MM.1S (cell line): ENCODE data around the gene CEP350.

Experiments used
- DNase-seq: peaks from one replicate; pipeline ENCODE4 v3.0.0-alpha.2; 2015
- H2AFZ ChIP-seq: fragments of 300-600 bp; sonication (generic); 2 replicates; pipeline ENCODE4 v1.6.0; 2016; ENCODE audit warnings: antibody characterized with exemption, low read length
- H3F3A ChIP-seq: fragments of 300-600 bp; sonication (generic); 2 replicates; pipeline ENCODE4 v1.6.1; 2016; ENCODE audit warnings: mild to moderate bottlenecking, antibody characterized with exemption, low read length, moderate library complexity, mixed read lengths; ENCODE audit not compliant: insufficient read depth
- H3K27ac ChIP-seq: fragments of 300-600 bp; sonication (generic); 2 replicates; pipeline ENCODE4 v1.5.1; 2016; ENCODE audit warnings: mild to moderate bottlenecking, low read length
- H3K27me3 ChIP-seq: fragments of 300-600 bp; sonication (generic); replicated peaks from 2 replicates; pipeline ENCODE4 v1.6.0; 2016; ENCODE audit warnings: low read length; ENCODE audit not compliant: insufficient read depth
- H3K36me3 ChIP-seq: fragments of 300-600 bp; sonication (generic); replicated peaks from 2 replicates; pipeline ENCODE4 v1.6.1; 2016; ENCODE audit warnings: mild to moderate bottlenecking, low read length, mixed read lengths; ENCODE audit not compliant: insufficient read depth
- H3K4me1 ChIP-seq: fragments of 300-600 bp; sonication (generic); 2 replicates; pipeline ENCODE4 v1.6.1; 2016; ENCODE audit warnings: low read length, mixed read lengths
- H3K4me2 ChIP-seq: fragments of 300-600 bp; sonication (generic); 2 replicates; pipeline ENCODE4 v1.6.0; 2016; ENCODE audit warnings: low read depth, low read length
- H3K4me3 ChIP-seq: fragments of 300-600 bp; sonication (generic); 2 replicates; pipeline ENCODE4 v1.5.1; 2016; ENCODE audit warnings: low read length, mixed read lengths
- H3K79me2 ChIP-seq: fragments of 300-600 bp; sonication (generic); 2 replicates; pipeline ENCODE4 v1.6.1; 2016; ENCODE audit warnings: mixed run types, low read length, mixed read lengths
- H3K9ac ChIP-seq: fragments of 300-600 bp; sonication (generic); 2 replicates; pipeline ENCODE4 v1.6.1; 2016; ENCODE audit warnings: low read length, mixed read lengths
- H3K9me2 ChIP-seq: fragments of 300-600 bp; sonication (generic); replicated peaks from 2 replicates; pipeline ENCODE4 v1.6.1; 2016; ENCODE audit warnings: mild to moderate bottlenecking, low read length, mixed read lengths; ENCODE audit not compliant: insufficient read depth
- H3K9me3 ChIP-seq: fragments of 300-600 bp; sonication (generic); replicated peaks from 2 replicates; pipeline ENCODE4 v1.6.1; 2016; ENCODE audit warnings: mild to moderate bottlenecking, low read length, mixed read lengths; ENCODE audit not compliant: insufficient read depth
- H4K20me1 ChIP-seq: fragments of 300-600 bp; sonication (generic); 2 replicates; pipeline ENCODE4 v1.6.1; 2016; ENCODE audit warnings: mild to moderate bottlenecking, low read length, moderate library complexity, mixed read lengths; ENCODE audit not compliant: insufficient read depth
- EZH2 ChIP-seq: fragments of 300-600 bp; sonication (generic); optimal IDR thresholded peaks from 2 replicates; pipeline ENCODE3; 2017; ENCODE audit warnings: low read depth, mild to moderate bottlenecking, antibody characterized with exemption, low read length, mixed read lengths
- EZH2phosphoT487 ChIP-seq: fragments of 300-600 bp; sonication (generic); IDR thresholded peaks from 2 replicates; pipeline ENCODE4 v1.6.1; 2018; ENCODE audit warnings: antibody characterized with exemption, low read length
- TF ChIP-seq, protein P1 (sequence below): fragments of 300-600 bp; sonication (generic); IDR thresholded peaks from 2 replicates; pipeline ENCODE4 v1.5.1; 2016; ENCODE audit warnings: antibody characterized with exemption, low read length, mixed read lengths

The CEP350 gene

DNA sequence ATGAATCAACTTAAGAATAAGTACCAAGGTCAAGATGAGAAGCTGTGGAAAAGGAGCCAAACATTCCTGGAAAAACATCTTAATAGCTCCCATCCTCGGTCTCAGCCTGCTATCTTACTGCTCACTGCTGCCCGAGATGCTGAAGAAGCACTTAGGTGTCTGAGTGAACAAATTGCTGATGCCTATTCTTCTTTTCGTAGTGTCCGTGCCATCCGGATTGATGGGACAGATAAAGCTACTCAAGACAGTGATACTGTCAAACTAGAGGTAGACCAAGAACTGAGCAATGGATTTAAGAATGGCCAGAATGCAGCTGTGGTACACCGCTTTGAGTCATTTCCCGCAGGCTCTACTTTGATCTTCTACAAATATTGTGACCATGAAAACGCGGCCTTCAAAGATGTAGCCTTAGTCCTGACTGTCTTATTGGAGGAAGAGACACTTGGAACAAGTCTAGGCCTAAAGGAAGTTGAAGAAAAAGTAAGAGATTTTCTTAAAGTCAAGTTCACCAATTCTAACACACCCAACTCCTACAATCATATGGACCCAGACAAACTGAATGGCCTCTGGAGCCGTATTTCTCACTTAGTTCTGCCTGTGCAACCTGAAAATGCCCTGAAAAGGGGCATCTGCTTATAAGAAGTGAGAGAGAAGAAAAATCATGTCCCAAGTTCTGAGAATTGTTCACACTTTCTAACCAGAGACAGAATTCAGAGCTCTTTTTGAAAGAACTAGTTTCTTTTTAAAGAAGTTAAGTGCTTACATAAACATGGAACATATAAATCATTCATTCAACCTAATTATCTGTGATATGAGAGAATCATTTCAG, 36.8 kb upstream of the CEP350 start:
- no peak overlapping the region for H3K4me2 ChIP-seq
- H3K9me2 ChIP-seq = no peaks in the 10 kb centered on the region
- no peak overlapping the region for H3K4me3 ChIP-seq
- DNase-seq = no peak
- H3K27ac ChIP-seq = no peak overlapping the region
- H3K79me2 ChIP-seq = no peaks in the 10 kb centered on the region
- no peaks in the 10 kb centered on the region for H3K27me3 ChIP-seq
- no peak overlapping the region for H3K9ac ChIP-seq
- no peaks in the 10 kb centered on the region for H3K4me1 ChIP-seq
- TF ChIP-seq EZH2 = no peak
- no peak for TF ChIP-seq EZH2phosphoT487
- TF ChIP-seq, protein P1, sequence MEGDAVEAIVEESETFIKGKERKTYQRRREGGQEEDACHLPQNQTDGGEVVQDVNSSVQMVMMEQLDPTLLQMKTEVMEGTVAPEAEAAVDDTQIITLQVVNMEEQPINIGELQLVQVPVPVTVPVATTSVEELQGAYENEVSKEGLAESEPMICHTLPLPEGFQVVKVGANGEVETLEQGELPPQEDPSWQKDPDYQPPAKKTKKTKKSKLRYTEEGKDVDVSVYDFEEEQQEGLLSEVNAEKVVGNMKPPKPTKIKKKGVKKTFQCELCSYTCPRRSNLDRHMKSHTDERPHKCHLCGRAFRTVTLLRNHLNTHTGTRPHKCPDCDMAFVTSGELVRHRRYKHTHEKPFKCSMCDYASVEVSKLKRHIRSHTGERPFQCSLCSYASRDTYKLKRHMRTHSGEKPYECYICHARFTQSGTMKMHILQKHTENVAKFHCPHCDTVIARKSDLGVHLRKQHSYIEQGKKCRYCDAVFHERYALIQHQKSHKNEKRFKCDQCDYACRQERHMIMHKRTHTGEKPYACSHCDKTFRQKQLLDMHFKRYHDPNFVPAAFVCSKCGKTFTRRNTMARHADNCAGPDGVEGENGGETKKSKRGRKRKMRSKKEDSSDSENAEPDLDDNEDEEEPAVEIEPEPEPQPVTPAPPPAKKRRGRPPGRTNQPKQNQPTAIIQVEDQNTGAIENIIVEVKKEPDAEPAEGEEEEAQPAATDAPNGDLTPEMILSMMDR = no peak
- no peaks in the 10 kb centered on the region for H4K20me1 ChIP-seq
- peaks cover 10% of the 10 kb centered on the region; the same call in 1 of the 2 replicates for H3K36me3 ChIP-seq
- no peaks in the 10 kb centered on the region for H3K9me3 ChIP-seq
- H2AFZ ChIP-seq = no peak overlapping the region
- H3F3A ChIP-seq = no peaks in the 10 kb centered on the region

DNA sequence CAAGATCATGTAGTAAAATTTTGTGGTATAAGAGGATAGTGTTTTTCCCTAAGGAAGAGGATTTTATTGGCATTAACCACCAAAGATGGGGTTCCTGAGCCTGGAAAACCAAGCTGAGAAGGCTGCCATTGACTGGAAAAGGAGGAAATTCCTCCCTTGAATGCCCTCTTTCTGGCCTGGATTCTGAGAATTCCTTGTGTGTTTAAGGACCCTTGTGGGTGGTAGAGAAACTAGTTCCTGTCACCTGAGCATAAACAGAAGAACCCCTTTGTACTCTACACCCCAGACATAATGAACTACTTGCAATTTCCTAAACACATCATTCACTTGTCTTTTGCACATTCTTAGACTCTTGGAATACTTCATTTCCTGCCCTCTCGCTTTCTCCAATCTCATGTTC, 33.1 kb upstream of the CEP350 start:
- Histone ChIP-seq H3K27me3 (no peaks in the 10 kb centered on the region), H3K9ac (no peak overlapping the region), H3K4me1 (no peaks in the 10 kb centered on the region), H3K4me2 (no peak overlapping the region), H3K36me3 (no peaks in the 10 kb centered on the region; the same call in 1 of the 2 replicates), H3K79me2 (no peaks in the 10 kb centered on the region), H4K20me1 (no peaks in the 10 kb centered on the region), H3K9me2 (no peaks in the 10 kb centered on the region), H3K27ac (no peak overlapping the region), H3K4me3 (no peak overlapping the region), H3K9me3 (no peaks in the 10 kb centered on the region), H3F3A (no peaks in the 10 kb centered on the region), H2AFZ (no peak overlapping the region)
- DNase-seq = no peak
- TF ChIP-seq EZH2phosphoT487 = no peak

DNA sequence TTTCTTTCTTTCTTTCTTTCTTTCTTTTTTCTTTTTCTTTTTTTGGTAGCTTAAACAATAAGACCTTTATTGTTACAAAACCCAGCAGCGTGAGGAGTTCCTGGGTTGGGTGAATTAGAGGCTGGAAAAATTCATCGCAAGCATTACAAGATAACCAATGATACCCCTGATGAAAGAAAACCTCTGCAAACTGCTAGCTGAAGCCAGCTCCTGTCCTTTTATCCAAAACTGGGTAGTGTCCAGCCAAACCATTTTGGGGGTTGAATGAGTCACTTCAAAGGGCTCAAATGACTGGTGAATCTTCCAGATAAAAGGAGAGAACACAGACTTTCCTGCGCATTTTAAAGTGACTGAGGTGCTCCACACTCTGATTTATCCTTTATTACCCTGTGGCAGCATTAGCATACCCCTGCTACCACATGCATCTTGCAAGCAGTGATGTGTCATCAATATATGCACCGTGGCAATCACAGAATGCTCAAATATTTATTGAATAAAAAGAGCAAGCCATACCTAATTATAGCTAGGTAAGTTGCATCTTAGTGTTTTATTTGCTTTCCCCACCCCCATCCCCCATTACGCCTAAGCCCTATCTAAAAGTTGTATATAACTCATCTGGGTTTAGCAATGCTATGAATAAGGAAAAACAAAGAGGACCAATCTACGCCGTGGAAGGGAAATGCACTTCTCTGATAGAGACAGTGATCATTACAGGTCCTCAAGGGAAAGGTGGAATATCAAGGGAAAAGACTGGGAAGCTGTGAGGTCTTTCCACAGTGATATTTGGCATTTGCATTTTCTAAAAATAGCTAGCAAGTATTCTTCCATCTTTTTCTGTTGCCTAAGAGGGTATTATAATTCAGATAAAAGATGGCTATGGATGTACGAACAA, 32.4 kb upstream of the CEP350 start:
- TF ChIP-seq, protein P1 = no peak
- TF ChIP-seq EZH2 (no peak), EZH2phosphoT487 (no peak)
- Histone ChIP-seq H2AFZ (no peak overlapping the region), H3K9me2 (no peaks in the 10 kb centered on the region), H3K9ac (no peak overlapping the region), H3K4me2 (no peak overlapping the region), H3K36me3 (no peaks in the 10 kb centered on the region; the same call in 1 of the 2 replicates), H3K4me3 (no peak overlapping the region), H3K9me3 (no peaks in the 10 kb centered on the region), H3K27me3 (no peaks in the 10 kb centered on the region), H3K27ac (no peak overlapping the region), H4K20me1 (no peaks in the 10 kb centered on the region), H3K79me2 (no peaks in the 10 kb centered on the region), H3K4me1 (no peaks in the 10 kb centered on the region), H3F3A (no peaks in the 10 kb centered on the region)
- DNase-seq = no peak
